H1 (cell line): ENCODE measurements around the gene WDR33. TPM values are rescaled to one million over a fixed set of nuclear protein-coding genes. Genes with fewer than 3 reads are reported as not detected.

ENCODE experiments used
- BRCA1 ChIP-seq: IDR thresholded peaks from 2 replicates; pipeline ENCODE4 v1.6.1; 2012; ENCODE audit warnings: low read depth, low read length, improper control_type of control experiment
- polyA plus RNA-seq, 7 experiments: library from polyadenylated mRNA; depleted of rRNA in 3 of 7; stranded (reverse) in 5 of 7; unstranded in 2 of 7; fragments of >200 nt in 5 of 7; fragments of 200-250 nt in 2 of 7; gene quantifications; 1 replicate in 5 of 7; 2 replicates in 1 of 7; 4 replicates in 1 of 7; pipeline versions ENCODE4 v1.2.1 to v1.2.3, GENCODE V29; 2011 to 2013; ENCODE audit warnings: missing spikeins in 2 of 7, mixed read lengths in 2 of 7
- total RNA-seq: library from RNA; stranded (reverse); fragmentation: NEBNext Ultra II Directional; extraction: Animal tissue kit (Norgen Biotek cat#: 25700); gene quantifications from 2 replicates; pipeline ENCODE4 v1.2.1, GENCODE V29; 2021

WDR33 gene
- total and polyA plus RNA-seq, 2 of the 8 experiments (the other 6 are each of a cell fraction or from before 2014, with no cell fraction given): 18.1 to 82.7 TPM

GRCh38 chr2:127705391-127706065, 105.4 kb downstream of the WDR33 start (continued):
- TF ChIP-seq BRCA1: no peak
